Chondrocyte (in vitro differentiated cells): Measurements from ENCODE around the gene SLC41A3. TPM values are rescaled to one million over a fixed set of nuclear protein-coding genes. Genes with fewer than 3 reads are reported as not detected.

Experiments used
- DNase-seq: peaks from one replicate; pipeline ENCODE4 v3.0.0; 2021; ENCODE audit warnings: mixed read lengths, low spot score
- H3K27ac Mint-ChIP-seq: one replicate; pipeline ENCODE4 v1.8.0; 2021; ENCODE audit warnings: mild to moderate bottlenecking, moderate library complexity, mixed read lengths; ENCODE audit not compliant: unreplicated experiment
- H3K27me3 Mint-ChIP-seq: 2 replicates; pipeline ENCODE4 v1.8.0; 2021; ENCODE audit warnings: low read depth, mixed read lengths
- H3K36me3 Mint-ChIP-seq: 2 replicates; pipeline ENCODE4 v1.8.0; 2021; ENCODE audit warnings: low read depth, mixed read lengths
- H3K4me1 Mint-ChIP-seq: 2 replicates; pipeline ENCODE4 v1.8.0; 2021; ENCODE audit warnings: low read depth, mild to moderate bottlenecking, mixed read lengths
- H3K4me3 Mint-ChIP-seq: one replicate; pipeline ENCODE4 v1.8.0; 2021; ENCODE audit warnings: mild to moderate bottlenecking, moderate library complexity, mixed read lengths; ENCODE audit not compliant: unreplicated experiment
- H3K9me3 Mint-ChIP-seq: 2 replicates; pipeline ENCODE4 v1.8.0; 2021; ENCODE audit warnings: low read depth, mixed read lengths
- CTCF ChIP-seq: fragments of 200-600 bp; sonication (generic); IDR thresholded peaks from 2 replicates; pipeline ENCODE4 v1.5.0; 2021; ENCODE audit warnings: antibody characterized with exemption, mild to moderate bottlenecking, moderate library complexity
- total RNA-seq: library from RNA; stranded (reverse); gene quantifications from 3 replicates; pipeline ENCODE4 v1.2.1, GENCODE V29; 2021

The SLC41A3 gene
- total RNA-seq, 1 donor from 2014 or later = 43.2 TPM

GRCh38 chr3:126127452-126127851 is 43.5 kb upstream of the SLC41A3 start:
- Mint-ChIP-seq H3K36me3 (no peaks in the 10 kb centered on the region), H3K9me3 (no peaks in the 10 kb centered on the region), H3K27me3 (peaks cover 7% of the 10 kb centered on the region), H3K27ac (no peak overlapping the region), H3K4me1 (no peaks in the 10 kb centered on the region), H3K4me3 (no peak overlapping the region)
- no peak for TF ChIP-seq CTCF
- DNase-seq = peak; percentile 76

DNA sequence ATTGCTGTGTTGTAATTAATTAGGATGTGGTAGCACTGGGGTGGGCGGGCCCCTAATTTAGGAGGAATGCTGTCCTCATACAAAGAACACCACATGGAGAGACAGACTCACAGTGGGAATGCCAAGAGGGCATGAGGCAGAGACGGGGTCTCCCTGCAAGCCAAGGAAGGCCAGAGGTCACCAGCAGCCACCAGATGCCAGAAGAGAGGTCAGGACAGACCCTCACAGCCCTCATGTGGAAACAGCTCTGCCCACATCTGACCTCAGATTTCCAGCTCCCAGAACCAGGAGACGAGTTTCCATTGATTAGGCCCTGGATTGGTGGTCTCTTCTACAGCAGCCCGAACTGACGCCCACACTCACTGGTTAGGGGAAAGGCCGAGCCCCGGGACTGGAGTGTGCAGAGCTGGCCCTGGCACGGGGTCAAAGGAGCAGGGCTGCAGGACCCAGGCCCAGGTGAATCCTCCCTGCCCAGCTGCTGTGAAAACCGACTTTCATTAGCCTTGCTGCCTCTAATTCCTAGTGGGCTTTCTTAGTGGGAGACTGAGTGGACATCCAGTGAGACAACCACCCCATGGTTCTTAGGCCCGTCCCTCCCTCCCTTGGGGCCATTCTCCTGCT is 43.0 kb upstream of the SLC41A3 start:
- Mint-ChIP-seq H3K4me3 (no peak overlapping the region), H3K27me3 (peaks cover 7% of the 10 kb centered on the region), H3K36me3 (no peaks in the 10 kb centered on the region), H3K9me3 (no peaks in the 10 kb centered on the region), H3K4me1 (no peaks in the 10 kb centered on the region), H3K27ac (no peak overlapping the region)
- peak; percentile 63 for DNase-seq
- no peak for TF ChIP-seq CTCF

DNA sequence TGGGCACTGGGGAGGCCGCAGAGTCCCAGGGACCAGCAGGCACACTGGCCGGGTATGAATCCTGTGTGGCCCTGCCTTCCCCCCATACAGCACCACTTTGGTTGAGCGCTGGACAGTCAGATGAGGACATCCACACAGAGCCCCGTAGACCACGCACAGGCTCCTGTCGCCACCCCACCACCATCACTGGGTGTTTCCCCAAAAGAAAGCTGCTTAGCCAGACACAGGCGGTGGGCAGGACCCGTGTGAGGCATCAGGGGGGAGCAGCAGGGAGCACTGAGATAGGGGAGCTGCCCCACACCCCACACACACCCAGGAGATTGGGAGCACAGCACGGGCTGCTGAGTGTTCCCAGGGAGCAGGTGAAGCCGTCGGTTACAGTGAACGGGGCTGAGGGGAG is 42.4 kb upstream of the SLC41A3 start:
- no peaks in the 10 kb centered on the region for H3K9me3 Mint-ChIP-seq
- no peaks in the 10 kb centered on the region for H3K36me3 Mint-ChIP-seq
- no peak overlapping the region for H3K27ac Mint-ChIP-seq
- TF ChIP-seq CTCF = no peak
- DNase-seq = peak; percentile 57
- no peak overlapping the region for H3K4me3 Mint-ChIP-seq
- H3K4me1 Mint-ChIP-seq = no peaks in the 10 kb centered on the region
- peaks cover 8% of the 10 kb centered on the region for H3K27me3 Mint-ChIP-seq

GRCh38 chr3:126125781-126126251 is 41.9 kb upstream of the SLC41A3 start:
- Mint-ChIP-seq H3K4me3 (no peak overlapping the region), H3K36me3 (no peaks in the 10 kb centered on the region), H3K27ac (no peak overlapping the region), H3K4me1 (no peaks in the 10 kb centered on the region), H3K27me3 (peaks cover 8% of the 10 kb centered on the region), H3K9me3 (no peaks in the 10 kb centered on the region)
- no peak for DNase-seq
- TF ChIP-seq CTCF = no peak

- H3K4me3 Mint-ChIP-seq = no peak overlapping the region
- DNase-seq = peak; percentile 66
- no peaks in the 10 kb centered on the region for H3K36me3 Mint-ChIP-seq
- no peak for TF ChIP-seq CTCF
- no peak overlapping the region for H3K27ac Mint-ChIP-seq
- no peaks in the 10 kb centered on the region for H3K4me1 Mint-ChIP-seq
- H3K9me3 Mint-ChIP-seq = no peaks in the 10 kb centered on the region
- peaks cover 8% of the 10 kb centered on the region for H3K27me3 Mint-ChIP-seq
Measured at GRCh38 chr3:126125341-126125740, 41.4 kb upstream of the SLC41A3 start.
